CD4-positive, alpha-beta T cell treated with Interleukin-12 subunit alpha and Interleukin-12 subunit beta, for 1 hour (primary cell): Measurements from ENCODE around the gene MGLL.

Experiments used
- DNase-seq: peaks from one replicate; pipeline ENCODE4 v3.0.0-alpha.2; 2020

Gene MGLL

DNA sequence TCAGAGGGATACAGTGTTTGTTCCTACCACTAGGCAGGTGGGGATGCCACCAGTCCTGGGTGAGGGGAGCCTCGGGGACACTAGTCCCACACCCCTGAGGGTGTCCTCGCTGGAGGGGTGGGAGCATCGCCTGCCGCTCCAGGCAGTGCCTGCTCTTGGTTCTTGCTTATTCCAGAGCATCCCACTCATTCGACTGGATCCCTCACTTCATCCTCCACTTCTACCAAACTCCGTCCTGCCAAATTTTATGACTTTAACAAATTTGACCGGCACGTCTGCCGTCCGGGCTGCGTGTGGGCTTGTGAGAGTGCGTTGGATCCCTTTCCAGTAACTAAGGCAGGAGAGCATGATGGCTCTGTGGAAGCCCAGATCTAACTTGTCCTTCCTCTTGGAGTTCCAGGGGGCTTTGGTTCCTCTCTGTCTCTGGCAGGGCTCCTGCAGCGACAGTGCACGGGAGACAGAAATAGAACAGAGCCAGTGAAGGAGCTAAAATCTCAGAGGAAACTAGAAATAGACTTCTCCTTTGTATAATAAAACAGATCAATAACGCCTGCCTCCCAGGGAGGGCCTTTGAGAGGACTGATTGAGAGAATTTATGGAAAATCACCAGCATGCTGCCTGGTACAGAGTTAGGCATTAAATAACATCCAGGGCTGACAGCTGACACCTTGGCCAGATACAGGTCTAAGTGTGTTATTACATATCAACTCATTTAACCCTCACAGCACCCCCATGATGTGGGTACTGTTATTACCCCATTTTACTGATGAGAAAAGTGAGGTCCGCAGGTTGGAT is 34.5 kb downstream of the MGLL start:
- no peak for DNase-seq

DNA sequence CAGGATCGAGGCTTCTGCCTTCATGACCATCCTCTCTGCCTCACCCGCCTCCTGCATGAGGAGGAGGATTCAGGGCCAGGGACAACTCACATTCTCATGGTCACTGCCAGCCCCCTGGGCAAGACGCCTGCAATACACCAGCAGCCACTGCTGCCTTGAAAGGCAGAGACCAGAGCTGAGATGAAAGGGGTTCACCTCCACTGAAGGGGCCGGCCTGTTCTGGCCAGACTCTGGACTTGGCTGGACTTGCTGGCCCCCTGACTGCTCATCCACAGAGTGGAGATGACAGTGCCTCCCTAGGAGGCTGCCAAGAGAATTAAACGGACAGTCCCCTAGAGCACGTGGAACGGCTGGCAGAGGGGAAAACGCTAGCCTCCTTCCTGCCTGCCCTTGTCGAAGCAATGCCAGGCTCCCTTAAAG is 35.2 kb downstream of the MGLL start:
- no peak for DNase-seq

DNA sequence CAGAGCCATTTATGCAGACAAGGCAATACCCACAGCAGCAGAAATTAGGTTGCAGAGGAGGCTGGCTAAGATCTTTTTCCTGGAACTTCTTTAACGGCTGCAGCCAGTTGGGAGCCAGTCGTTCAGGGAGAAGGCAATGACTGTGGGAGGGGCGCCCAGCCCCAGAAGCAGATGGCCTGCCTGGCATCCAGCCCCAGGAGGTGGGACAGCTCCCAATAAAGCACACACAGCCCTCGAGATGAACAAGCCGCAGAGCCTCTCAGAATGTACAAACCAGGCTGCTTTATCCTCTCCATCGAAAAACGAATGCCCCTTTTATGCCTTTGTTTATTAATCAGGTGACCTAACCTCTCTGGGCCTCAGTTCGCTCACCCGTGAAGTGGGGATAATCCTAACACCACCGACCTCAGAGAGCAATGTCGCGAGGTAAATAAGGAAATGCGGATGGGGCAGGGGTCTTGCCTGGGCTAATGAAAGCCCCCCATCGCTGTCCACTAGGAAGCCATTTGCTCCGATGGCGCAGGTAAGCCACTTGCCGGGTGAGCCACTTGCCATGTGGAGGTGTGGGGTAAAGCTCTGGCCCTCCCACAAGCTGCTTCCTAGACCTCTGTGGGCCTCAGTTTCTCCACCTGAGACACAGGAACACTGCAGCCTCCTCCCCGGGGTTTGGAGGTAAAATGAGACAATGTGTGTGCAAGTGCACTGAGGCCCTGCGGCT is 35.8 kb downstream of the MGLL start:
- DNase-seq: no peak

GRCh38 chr3:127785711-127786265 is 36.5 kb downstream of the MGLL start:
- DNase-seq: no peak

DNA sequence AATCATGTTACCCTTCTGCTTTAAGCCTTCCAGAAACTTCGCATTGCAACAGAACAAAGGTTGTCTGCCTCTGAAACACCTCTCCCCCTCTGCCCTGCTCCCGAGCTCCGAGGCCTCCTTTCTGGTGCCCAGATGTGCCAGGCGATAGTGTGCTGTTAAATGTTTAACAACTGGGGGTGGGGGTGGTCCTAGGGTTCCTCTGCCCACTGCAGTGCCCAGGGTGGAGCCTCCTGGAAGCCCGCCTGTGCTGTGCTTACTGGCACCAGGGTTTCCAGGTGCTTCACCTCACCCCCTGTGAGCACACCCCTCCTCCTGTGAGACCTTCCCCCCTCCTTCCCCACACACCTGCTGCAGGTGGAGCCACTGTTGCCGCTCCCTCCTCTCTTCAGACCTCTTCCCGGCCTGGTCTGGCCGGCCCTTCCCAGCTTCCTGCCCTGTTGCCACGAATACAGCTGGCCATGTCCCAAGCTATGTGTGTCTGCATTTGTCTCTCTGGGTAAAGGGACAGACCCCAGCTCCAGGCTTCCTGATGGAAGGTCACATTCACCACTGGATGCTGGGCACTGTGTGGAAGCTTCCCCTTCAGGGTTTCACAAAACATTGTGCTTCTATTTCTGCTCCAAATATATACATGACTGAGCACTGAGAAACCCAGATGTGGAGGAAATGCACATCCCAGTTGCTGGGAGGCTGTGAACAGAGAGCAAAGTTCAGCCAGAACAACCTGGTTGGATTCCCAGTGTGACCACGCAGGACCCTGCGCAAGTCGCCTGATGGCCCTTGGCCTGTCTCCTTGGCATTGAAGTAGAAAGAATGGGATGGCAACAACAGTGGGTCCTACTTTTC is 37.2 kb downstream of the MGLL start:
- DNase-seq: no peak

- no peak for DNase-seq
These were observed 38.0 kb downstream of the MGLL start for GRCh38 chr3:127784283-127784682.

- DNase-seq: no peak
These were observed 38.6 kb downstream of the MGLL start for GRCh38 chr3:127783642-127784160.

GRCh38 chr3:127783166-127783565 is 39.1 kb downstream of the MGLL start:
- no peak for DNase-seq

DNA sequence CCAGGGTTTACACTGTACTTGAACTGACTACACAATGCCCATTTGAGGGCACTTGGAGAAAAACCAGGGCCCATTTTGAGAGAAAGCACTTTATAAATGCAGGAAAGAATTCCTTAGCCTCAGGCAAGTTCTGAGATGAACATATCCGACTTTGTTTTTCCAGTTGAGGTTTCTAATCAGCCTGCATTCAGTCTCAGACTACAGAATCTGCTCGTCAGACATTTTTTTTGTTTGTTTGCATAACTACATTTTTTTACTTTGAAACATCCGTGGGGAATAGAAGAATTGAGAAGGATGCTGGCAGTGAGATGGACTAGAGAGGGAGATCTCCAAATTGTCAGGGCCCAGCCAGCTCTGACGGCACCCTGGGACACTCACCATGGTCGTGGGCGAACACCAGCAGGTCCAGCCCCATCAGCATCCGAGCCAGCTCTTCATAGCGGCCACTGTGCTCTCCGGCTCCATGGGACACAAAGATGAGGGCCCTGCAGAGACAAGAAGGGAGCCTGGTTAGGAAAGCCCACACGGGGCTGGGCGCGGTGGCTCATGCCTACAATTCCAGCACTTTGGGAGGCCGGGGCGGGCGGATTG is 40.8 kb downstream of the MGLL start:
- DNase-seq: no peak

DNA sequence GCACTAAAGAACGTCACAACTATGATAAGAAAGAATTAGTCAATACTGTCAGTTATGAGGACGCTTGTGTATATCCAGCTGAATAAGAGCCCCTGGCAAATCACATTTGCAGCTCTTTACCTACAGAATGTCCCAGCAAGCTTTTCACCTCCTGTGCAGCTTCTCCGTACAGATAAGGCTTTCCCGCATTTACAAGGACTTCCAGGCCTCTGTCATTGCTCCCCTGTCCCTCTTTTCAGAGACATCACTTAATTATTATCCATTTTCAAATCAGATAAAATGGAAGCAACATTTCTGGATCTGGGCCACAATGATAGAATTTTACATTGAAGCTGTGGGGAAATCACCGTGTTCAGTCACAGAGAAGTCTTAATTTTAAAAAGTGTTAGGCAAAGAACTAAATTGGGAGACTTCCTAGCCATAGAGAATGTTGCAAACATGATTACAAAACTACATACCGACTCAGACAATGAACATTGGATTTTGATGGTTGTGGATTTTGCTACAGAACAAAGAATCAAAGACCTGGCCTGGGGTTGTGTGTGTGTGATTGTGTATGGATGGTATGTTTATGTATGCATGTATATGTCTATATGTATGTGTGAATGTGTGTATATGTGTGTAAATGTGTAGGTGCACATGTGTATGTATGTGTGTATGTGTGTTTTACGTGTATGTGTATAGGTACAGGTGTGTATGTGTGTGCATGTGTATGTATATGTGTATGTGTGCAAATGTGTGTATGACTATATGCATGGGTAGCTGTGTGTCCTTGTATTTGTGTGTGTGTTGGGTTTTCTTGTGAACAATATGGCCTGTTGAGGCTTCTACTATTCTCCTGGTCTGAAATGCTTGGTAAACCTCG is 41.5 kb downstream of the MGLL start:
- no peak for DNase-seq

- no peak for DNase-seq
These were observed 42.6 kb downstream of the MGLL start for GRCh38 chr3:127779747-127780146.

DNA sequence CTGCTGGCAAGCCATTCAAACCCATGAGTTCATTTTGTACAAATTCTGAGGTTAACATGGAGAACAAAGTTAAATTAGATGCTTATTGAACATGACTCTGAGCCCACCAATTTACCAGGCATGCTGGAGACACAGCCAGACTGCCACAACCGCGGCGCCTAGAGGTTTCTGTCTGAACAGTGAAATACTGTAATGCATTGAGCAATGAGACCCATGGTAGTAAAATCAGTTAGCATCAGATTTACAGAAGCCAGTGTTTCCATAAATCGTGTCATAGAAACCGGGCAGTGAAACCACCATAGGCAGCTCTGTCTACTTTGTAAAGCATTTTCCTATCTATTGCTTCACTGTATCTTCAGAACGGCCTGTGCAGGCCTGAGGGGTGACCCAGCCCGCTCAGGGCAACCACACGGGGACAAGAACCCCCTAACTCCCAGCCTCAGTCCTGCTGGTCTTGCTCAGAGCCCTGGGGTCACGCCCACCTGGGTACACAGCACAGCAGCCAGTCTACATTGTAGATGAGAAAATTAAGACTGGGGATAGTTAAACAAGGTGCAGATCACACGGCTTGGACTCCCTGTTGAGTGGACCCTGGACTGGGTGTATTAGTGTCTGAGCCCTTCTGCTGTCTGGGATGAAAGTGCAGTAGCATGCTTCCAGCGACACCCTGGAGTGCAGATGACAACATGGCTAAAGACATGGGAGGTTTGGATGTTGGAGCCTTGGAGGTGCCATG is 44.2 kb downstream of the MGLL start:
- no peak for DNase-seq

DNA sequence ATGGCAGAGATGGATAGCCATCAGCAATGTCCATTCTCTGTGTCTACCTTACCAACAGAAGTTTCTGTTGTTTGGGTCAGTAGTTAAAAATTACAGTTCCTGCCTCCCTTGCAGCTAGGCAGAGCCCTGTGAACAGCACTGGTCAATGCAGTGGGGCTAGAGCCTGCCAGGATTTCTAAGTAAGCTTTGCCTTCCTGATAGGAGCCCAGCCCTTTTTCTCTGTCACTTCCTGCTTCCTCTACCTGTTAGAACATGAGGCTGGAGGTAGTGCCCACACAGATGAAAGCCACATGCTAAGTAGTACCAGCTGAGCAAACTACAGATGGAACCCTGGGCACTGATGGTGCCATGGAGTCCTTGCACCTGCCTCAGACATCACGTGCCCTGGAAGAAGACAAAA is 45.0 kb downstream of the MGLL start:
- DNase-seq: no peak

DNA sequence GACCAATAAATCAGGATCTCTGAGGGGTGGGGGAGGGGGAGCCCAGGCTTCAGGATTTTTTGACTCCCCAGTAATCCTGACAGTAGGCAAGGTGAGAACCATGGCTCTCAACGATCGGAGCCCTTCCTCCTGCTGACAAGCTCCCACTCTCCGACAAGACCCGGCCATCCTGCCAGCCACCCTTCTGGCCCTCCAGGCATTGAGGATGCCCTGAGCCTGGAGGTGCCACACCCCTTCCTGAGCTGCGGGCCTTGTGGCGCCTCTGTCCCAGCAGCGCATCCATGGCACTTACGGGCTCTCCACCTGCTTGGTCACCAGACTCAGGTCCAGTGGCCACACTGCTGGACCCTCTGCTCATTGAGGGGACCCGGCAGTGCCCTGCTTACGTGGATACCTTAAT is 46.0 kb downstream of the MGLL start:
- DNase-seq: no peak

- DNase-seq: no peak
These were observed 46.8 kb downstream of the MGLL start for GRCh38 chr3:127775398-127776109.

- DNase-seq: no peak
These were observed 47.7 kb downstream of the MGLL start for GRCh38 chr3:127774647-127775046.

DNA sequence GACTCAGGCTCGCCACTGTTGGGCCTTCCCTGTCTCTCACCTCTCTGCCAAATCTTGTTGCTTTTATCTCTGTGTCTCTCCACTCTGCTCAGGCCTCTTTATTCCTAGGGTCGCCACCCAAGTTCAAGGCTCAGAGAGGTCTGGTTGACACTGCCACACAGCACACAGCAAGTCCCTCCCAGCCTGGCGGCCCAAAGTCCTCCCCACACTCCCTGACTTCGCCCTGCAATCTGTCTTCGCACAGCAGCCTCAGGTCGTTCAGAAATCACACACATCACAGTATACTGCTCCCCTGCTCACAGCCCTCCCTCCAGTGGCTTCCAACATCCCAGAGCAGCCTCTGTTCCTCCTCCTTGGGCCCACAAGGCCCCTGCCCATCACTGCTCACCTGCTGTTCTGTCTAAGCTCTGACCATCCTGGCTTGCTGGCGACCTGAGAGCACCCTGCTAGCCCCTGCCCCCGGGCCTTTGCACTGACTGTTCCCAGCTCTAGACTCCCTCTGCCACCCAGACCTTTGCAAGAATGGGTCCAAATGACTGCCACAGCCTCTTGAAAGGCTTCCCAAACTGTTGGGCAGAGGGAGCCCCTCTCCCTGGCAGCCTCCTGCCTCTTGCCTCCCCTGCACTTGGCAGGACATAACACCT is 48.4 kb downstream of the MGLL start:
- no peak for DNase-seq

GRCh38 chr3:127772827-127773751 is 49.2 kb downstream of the MGLL start:
- no peak for DNase-seq
